Activated CD8-positive, alpha-beta memory T cell treated with anti-CD3 and anti-CD28 coated beads, Interleukin-2, amount 50 U/mL, for 24 hours (primary cell): Measurements from ENCODE around the gene TANC1.

Experiments
- DNase-seq: peaks from one replicate; pipeline ENCODE4 v3.0.0-alpha.2; 2020; ENCODE audit errors: extremely low read depth

Gene TANC1

GRCh38 chr2:158994920-158995676 is 26.7 kb downstream of the TANC1 start:
- DNase-seq: no peak

DNA sequence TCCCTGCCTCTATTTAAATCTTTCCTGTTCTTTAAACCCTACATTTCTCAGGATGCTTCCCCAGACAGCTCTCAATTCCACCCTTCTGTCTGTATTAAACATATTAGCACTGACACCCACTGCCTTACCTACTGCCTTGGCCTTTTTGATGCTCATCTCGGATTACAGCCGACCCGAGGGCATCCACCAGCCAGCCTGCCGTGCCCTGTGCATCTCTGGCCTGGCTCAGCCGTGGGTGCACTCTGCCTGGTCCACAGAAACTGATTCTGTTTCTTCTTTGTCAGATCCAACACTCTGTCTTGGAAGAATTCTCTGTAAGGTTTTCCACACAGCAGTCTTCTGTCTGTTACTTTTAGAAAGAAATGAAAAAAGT is 27.2 kb downstream of the TANC1 start:
- DNase-seq: no peak

- DNase-seq: no peak
These were observed 28.0 kb downstream of the TANC1 start for GRCh38 chr2:158996378-158996993.

GRCh38 chr2:158997037-158997790 is 28.8 kb downstream of the TANC1 start:
- DNase-seq: no peak

DNA sequence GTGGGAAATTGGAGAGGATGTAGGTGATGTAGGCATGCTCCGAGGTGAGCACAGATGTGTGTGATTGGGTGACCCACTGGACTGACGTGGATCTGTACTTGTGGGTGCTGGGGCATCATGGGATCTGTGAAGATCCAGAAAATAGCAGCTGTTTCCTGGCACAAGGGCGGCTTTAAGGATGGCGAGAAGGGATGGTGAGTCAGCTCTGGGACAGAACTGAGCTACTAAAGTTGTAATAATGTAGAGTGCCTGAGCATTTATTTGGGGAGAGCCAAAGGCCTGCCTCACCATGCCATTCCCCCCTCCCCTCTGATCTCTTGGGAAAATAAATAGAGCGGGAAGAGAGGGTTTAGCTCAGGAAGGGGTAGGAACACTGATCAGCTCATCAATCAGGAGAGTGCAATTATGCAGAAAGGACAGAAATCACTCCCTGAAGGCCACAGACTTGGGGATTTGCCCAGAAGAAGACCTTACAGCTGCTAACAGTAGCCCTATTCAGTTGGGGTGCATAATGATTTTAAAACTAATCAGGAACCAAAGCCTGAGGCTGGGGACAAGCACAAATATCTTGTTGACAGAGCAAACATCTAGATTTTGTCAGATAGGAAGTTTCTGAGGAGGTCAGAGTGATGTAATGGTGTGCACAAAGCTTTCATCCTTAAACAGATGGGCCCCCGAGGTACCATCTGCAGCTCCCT is 30.3 kb downstream of the TANC1 start:
- no peak for DNase-seq

DNA sequence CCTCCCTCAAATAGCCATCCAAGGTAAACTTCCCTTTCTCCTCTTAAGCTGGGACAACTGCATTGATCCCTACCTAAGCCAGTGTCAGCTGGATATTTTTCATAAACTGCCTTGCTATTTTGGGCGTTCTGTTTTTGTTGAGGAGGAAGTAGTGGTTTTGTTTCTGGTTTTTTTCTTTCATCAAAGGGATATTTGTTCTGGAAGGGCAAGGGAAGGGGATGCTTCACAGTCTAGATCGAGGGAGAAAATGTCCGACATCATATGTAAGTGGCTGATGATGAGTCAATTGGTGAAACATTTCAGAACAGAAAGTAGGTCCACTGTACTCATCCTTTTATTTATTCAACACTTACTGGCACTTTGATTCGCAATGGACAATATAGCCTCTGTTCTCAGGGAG is 31.0 kb downstream of the TANC1 start:
- no peak for DNase-seq

DNA sequence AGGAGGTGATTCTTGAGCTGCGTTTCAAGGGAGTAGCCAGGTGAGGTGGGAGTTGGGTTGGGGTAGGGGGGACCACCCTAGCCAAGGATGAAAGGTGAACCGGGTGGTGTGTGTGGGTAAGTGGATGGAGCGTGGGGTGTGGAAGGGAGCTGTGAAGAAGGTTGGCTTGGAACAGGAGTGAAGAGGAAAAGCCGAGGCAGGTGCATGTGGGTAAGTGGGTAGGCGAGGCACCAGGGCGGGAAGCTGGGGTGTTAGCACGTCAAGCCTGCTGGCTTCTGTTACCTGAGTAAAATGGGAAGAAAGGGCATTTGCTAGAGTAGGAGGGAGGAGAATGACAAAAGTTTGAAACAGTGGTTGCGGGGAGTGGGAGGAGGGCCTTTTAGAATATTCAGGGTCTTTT is 31.6 kb downstream of the TANC1 start:
- DNase-seq: no peak

GRCh38 chr2:159002462-159003111 is 34.1 kb downstream of the TANC1 start:
- DNase-seq: no peak

- DNase-seq: no peak
These were observed 35.1 kb downstream of the TANC1 start for GRCh38 chr2:159003555-159003954.

- no peak for DNase-seq
These were observed 36.4 kb downstream of the TANC1 start for GRCh38 chr2:159004849-159005248.

GRCh38 chr2:159009940-159010339 is 41.5 kb downstream of the TANC1 start:
- DNase-seq: no peak

- DNase-seq: no peak
These were observed 41.9 kb downstream of the TANC1 start for GRCh38 chr2:159010340-159010739.

DNA sequence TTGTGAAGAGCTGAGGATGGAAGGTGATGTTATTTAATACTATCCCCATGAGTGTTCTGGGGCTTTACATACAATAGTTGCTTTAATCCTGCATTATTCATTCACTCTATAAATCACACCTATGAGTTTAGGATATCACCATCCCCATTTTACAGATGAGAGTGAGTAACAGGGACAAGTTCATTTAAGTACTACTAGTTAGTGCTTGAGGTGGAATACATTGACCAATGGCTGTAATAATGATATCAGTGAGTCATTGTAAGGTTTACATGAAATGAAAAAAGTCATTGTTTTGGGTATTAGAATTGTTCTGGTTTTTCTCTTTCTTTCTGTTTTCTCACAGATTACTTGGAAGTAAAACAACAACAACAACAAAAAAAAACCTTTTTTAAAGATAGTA is 42.5 kb downstream of the TANC1 start:
- no peak for DNase-seq

- no peak for DNase-seq
These were observed 43.7 kb downstream of the TANC1 start for GRCh38 chr2:159012142-159012541.

DNA sequence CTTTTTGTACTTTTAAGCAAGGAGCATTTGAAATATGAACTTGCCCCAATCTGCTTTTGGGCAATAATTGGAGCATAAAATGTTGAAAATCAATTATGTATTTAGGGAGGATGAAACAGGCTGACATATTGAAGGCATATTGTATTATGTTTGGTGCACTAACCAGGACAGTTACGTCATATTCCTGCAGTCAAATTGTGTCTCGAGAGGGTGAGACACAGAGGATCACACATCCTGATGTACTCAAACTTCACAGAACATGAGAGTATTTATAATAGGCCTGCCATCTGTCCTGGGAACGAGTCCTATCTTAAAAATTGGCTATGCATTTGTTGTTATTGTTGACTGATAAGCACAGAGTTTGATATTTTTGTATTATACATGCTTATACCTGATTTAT is 44.7 kb downstream of the TANC1 start:
- no peak for DNase-seq

- no peak for DNase-seq
These were observed 46.7 kb downstream of the TANC1 start for GRCh38 chr2:159015174-159015573.

DNA sequence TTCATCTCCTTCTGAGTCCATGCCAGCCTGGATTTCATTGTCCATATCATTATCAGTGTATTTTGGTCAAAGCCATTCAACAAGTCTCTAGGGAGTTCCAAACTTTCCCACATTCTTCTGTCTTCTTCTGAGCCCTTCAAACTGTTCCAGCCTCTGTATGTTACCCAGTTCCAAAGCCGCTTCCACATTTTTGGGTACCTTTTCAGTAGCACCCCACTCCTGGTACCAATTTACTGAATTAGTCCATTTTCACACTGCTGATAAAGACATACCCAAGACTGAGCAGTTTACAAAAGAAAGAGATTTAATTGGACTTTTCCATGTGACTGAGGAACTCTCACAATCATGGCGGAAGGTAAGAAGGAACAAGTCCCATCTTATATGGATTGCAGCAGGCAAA is 47.4 kb downstream of the TANC1 start:
- no peak for DNase-seq

GRCh38 chr2:159017837-159018236 is 49.4 kb downstream of the TANC1 start:
- DNase-seq: no peak

GRCh38 chr2:159019021-159019420 is 50.6 kb downstream of the TANC1 start:
- DNase-seq: no peak

- no peak for DNase-seq
These were observed 53.6 kb downstream of the TANC1 start for GRCh38 chr2:159022019-159022418.

DNA sequence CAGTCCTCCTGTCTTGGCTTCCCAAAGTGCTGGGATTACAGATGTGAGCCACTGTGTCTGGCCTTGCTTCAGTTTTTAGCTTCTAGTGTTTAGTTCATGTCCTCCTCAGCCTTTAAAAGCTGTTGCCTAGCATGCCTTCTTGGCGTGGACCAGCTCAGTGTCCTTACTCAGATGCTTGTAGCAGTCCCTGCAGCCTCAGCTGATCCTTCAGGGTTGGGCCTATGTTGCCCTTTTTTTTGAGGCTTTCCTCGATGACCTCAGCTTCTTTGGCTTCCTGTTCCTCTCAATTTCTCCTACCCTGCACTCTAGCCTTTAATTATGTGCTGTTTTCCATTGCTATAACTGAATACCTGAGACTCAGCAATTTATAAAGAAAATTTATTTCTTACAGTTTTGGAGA is 57.7 kb downstream of the TANC1 start:
- no peak for DNase-seq

DNA sequence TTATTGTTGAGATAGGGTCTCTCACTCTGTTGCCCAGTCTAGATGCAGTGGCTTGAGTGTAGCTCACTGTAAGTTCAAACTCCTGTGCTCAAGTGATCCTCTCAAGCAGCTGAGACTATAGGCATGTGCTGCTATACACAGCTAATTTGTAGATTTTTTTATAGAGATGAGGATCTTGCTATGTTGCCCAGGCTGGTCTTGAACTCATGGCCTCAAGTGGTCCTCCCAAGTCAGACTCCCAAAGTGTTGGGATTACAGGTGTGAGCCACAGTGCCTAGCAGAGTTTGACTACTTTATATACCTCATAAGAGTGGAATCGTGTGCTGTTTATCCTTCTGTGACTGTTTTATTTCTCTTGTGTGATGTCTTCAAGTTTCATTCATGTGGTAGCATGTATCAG is 60.3 kb downstream of the TANC1 start:
- no peak for DNase-seq
